Caco-2 (cell line): Measurements from ENCODE around the gene CLDN9. TPM values are rescaled to one million over a fixed set of nuclear protein-coding genes. Genes with fewer than 3 reads are reported as not detected.
A peak's percentile ranks its signal among the peaks of the same experiment; 100 is the strongest.

ENCODE experiments used
- BruUV-seq: library from RNA; stranded (reverse); fragments of 400-500 nt; replicated peaks from 2 replicates; lab custom pipeline; 2021; lab: Mats Ljungman, UMichigan
- CTCF ChIA-PET: fragments of 300-600 bp; sonication (Branson Sonifier 250); formaldehyde crosslinking; loops from one replicate; lab custom pipeline; 2022; ENCODE audit warnings: antibody characterized with exemption; lab: Charles Lee
- POLR2A ChIA-PET: fragments of 300-600 bp; sonication (Branson Sonifier 250); formaldehyde crosslinking; loops from one replicate; lab custom pipeline; 2022; ENCODE audit warnings: antibody characterized with exemption; lab: Charles Lee
- DNase-seq, 2 experiments: peaks; one replicate each; pipeline versions ENCODE4 v3.0.0 to v3.0.0-alpha.2; 2020 to 2022
- H3K27me3 ChIP-seq: replicated peaks from 2 replicates; pipeline ENCODE4 v1.6.0; 2011; ENCODE audit warnings: low read length; ENCODE audit not compliant: control insufficient read depth, insufficient read depth
- H3K36me3 ChIP-seq: 2 replicates; pipeline ENCODE4 v1.5.1; 2011; ENCODE audit warnings: low read length; ENCODE audit not compliant: control insufficient read depth, insufficient read depth
- H3K4me1 ChIP-seq: fragments of 250-450 bp; sonication (Bioruptor Pico); 2 replicates; pipeline ENCODE4 v1.5.1; 2020; ENCODE audit warnings: mild to moderate bottlenecking
- H3K4me3 ChIP-seq: 2 replicates; pipeline ENCODE4 v1.5.1; 2011; ENCODE audit warnings: low read depth, mild to moderate bottlenecking, control low read depth, low read length
- H3K9me3 ChIP-seq: fragments of 250-450 bp; sonication (Bioruptor Pico); 2 replicates; pipeline ENCODE4 v1.5.1; 2020; ENCODE audit warnings: mild to moderate bottlenecking, moderate library complexity
- H3K27ac Mint-ChIP-seq: one replicate; pipeline ENCODE4 v1.8.0; 2022; ENCODE audit warnings: mixed read lengths; ENCODE audit not compliant: unreplicated experiment
- H3K27me3 Mint-ChIP-seq: one replicate; pipeline ENCODE4 v1.8.0; 2022; ENCODE audit warnings: mixed read lengths; ENCODE audit not compliant: insufficient read depth, unreplicated experiment
- H3K36me3 Mint-ChIP-seq: one replicate; pipeline ENCODE4 v1.8.0; 2022; ENCODE audit warnings: mild to moderate bottlenecking, mixed read lengths; ENCODE audit not compliant: insufficient read depth, unreplicated experiment
- H3K4me1 Mint-ChIP-seq: one replicate; pipeline ENCODE4 v1.8.0; 2022; ENCODE audit warnings: low read depth, mixed read lengths; ENCODE audit not compliant: unreplicated experiment
- H3K4me3 Mint-ChIP-seq: one replicate; pipeline ENCODE4 v1.8.0; 2022; ENCODE audit warnings: mild to moderate bottlenecking, moderate library complexity, mixed read lengths; ENCODE audit not compliant: unreplicated experiment
- H3K9me3 Mint-ChIP-seq: one replicate; pipeline ENCODE4 v1.8.0; 2022; ENCODE audit warnings: mixed read lengths; ENCODE audit not compliant: unreplicated experiment
- intact Hi-C: fragments of 100-400 bp; cut with micrococcal nuclease; formaldehyde crosslinking; loops from one replicate; pipeline ENCODE4 v1.10.0; 2022; ENCODE audit not compliant: unreplicated experiment
- total RNA-seq: library from RNA; stranded (reverse); gene quantifications from 2 replicates; pipeline ENCODE4 v1.2.3, GENCODE V29; 2022
- TF ChIP-seq, protein P1 (sequence below), 2 experiments: fragments of 200-600 bp in 1 of 2; IDR thresholded peaks; 1 replicate in 1 of 2; 2 replicates in 1 of 2; pipeline versions ENCODE4 v1.5.1 to v1.8.0; 2011 to 2022; ENCODE audit warnings: antibody characterized with exemption in 1 of 2, control low read depth in 1 of 2, inconsistent platforms in 1 of 2, low read depth in 1 of 2, low read length in 1 of 2, mild to moderate bottlenecking in 1 of 2, moderate library complexity in 1 of 2; ENCODE audit not compliant: insufficient read depth in 1 of 2, severe bottlenecking in 1 of 2, unreplicated experiment in 1 of 2

CLDN9 gene
- total RNA-seq, 1 experiment from 2014 or later, result 0.79 TPM

GRCh38 chr16:2969545-2970521 is 42.9 kb upstream of the CLDN9 start:
- Mint-ChIP-seq H3K9me3 (no peaks in the 10 kb centered on the region), H3K27ac (no peak overlapping the region), H3K36me3 (peaks cover 41% of the 10 kb centered on the region), H3K4me3 (peak overlapping the region; percentile 75), H3K4me1 (no peaks in the 10 kb centered on the region), H3K27me3 (no peaks in the 10 kb centered on the region)
- DNase-seq, result peak; percentile 72 to 83
- Histone ChIP-seq H3K36me3 (no peaks in the 10 kb centered on the region), H3K9me3 (no peaks in the 10 kb centered on the region), H3K4me1 (peaks cover 11% of the 10 kb centered on the region), H3K27me3 (no peaks in the 10 kb centered on the region), H3K4me3 (peak overlapping the region; percentile 82)
- TSS peak; percentile 24 for BruUV-seq
- POLR2A ChIA-PET, result interaction anchor here (0.6 kb wide), 2 partner anchors 139 to 1405 kb away, joined by 3 to 4 read pairs; no protein-coding TSS in a partner anchor
- CTCF ChIA-PET, result interaction anchor here (0.6 to 1.5 kb wide), 9 partner anchors 10 to 947 kb away, joined by 3 to 10 read pairs (median 3); partner anchors contain the start of genes HCFC1R1 and PKMYT1
- intact Hi-C loops, result no loop called here
- TF ChIP-seq, protein P1, sequence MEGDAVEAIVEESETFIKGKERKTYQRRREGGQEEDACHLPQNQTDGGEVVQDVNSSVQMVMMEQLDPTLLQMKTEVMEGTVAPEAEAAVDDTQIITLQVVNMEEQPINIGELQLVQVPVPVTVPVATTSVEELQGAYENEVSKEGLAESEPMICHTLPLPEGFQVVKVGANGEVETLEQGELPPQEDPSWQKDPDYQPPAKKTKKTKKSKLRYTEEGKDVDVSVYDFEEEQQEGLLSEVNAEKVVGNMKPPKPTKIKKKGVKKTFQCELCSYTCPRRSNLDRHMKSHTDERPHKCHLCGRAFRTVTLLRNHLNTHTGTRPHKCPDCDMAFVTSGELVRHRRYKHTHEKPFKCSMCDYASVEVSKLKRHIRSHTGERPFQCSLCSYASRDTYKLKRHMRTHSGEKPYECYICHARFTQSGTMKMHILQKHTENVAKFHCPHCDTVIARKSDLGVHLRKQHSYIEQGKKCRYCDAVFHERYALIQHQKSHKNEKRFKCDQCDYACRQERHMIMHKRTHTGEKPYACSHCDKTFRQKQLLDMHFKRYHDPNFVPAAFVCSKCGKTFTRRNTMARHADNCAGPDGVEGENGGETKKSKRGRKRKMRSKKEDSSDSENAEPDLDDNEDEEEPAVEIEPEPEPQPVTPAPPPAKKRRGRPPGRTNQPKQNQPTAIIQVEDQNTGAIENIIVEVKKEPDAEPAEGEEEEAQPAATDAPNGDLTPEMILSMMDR (IDR thresholded peaks at IDR 0.05; ENCODE audit: insufficient read depth in 1 of 2, low read depth in 1 of 2, low read length in 1 of 2, severe bottlenecking in 1 of 2, unreplicated experiment in 1 of 2), result peak; percentile 46 to 70

- BruUV-seq, result no TSS peak
- no peaks in the 10 kb centered on the region for H3K4me1 Mint-ChIP-seq
- DNase-seq, result peak in 1 of 2 experiments; percentile 32
- no peak overlapping the region for H3K27ac Mint-ChIP-seq
- intact Hi-C loops, result no loop called here
- Histone ChIP-seq H3K36me3 (no peaks in the 10 kb centered on the region), H3K27me3 (no peaks in the 10 kb centered on the region), H3K9me3 (no peaks in the 10 kb centered on the region), H3K4me1 (peaks cover 11% of the 10 kb centered on the region), H3K4me3 (peak overlapping the region; percentile 82)
- H3K27me3 Mint-ChIP-seq, result no peaks in the 10 kb centered on the region
- peak overlapping the region; percentile 64 for H3K4me3 Mint-ChIP-seq
- ChIA-PET CTCF (interaction anchor here (0.6 to 1.5 kb wide), 7 partner anchors 9 to 165 kb away, joined by 3 to 10 read pairs (median 4); partner anchors contain the start of gene PKMYT1), POLR2A (no interaction called here)
- no peaks in the 10 kb centered on the region for H3K9me3 Mint-ChIP-seq
- peaks cover 41% of the 10 kb centered on the region for H3K36me3 Mint-ChIP-seq
- TF ChIP-seq, protein P1 (IDR thresholded peaks at IDR 0.05; ENCODE audit: insufficient read depth in 1 of 2, low read depth in 1 of 2, low read length in 1 of 2, severe bottlenecking in 1 of 2, unreplicated experiment in 1 of 2), result no peak
Observed at GRCh38 chr16:2970563-2970962, 42.2 kb upstream of the CLDN9 start.
